GM21447 (cell line): Measurements from ENCODE around the gene STX18.

Source experiments
- ATAC-seq: cut with Tn5 transposase; IDR thresholded peaks from one replicate; pipeline ENCODE4 v1.9.1; 2021; ENCODE audit not compliant: unreplicated experiment

Gene STX18

GRCh38 chr4:4386296-4386735, 155.5 kb downstream of the STX18 start:
- no peak for ATAC-seq

GRCh38 chr4:4385729-4386295, 156.0 kb downstream of the STX18 start:
- no peak for ATAC-seq

GRCh38 chr4:4384837-4385236, 157.0 kb downstream of the STX18 start:
- no peak for ATAC-seq

- ATAC-seq = no peak
These were observed 158.8 kb downstream of the STX18 start for GRCh38 chr4:4383085-4383484.

- ATAC-seq = no peak
These were observed 162.2 kb downstream of the STX18 start for GRCh38 chr4:4379540-4380087.

- ATAC-seq = no peak
These were observed 164.0 kb downstream of the STX18 start for GRCh38 chr4:4377732-4378460.

GRCh38 chr4:4377191-4377590, 164.7 kb downstream of the STX18 start:
- ATAC-seq = no peak

GRCh38 chr4:4376074-4376473, 165.8 kb downstream of the STX18 start:
- no peak for ATAC-seq

GRCh38 chr4:4374388-4375098, 167.3 kb downstream of the STX18 start:
- no peak for ATAC-seq
